ENCODE measurements around the gene CRTC3.

The CRTC3 gene

DNA sequence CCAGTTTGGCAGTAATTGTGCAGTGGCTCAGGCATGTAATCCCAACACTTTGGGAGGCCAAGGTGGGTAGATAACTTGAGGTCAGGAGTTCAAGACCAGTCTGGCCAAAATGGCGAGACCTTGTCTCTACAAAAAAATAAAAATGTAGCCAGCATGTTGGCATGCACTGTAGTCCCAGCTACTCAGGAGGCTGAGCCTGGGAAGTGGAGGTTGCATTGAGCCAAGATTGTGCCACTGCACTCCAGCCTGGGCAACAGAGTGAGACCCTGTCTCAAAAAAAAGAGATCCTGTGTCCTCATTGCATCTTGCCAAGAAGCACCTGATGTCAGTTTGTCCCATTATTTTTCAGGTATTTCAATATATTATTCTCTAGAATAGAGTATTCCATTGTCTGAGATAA lies 61.8 kb downstream of the CRTC3 start:
- DNase-seq (ENCODE audit: extremely low read depth in 1 of 2, low read depth in 1 of 2) = no peak

- no peak for DNase-seq (ENCODE audit: extremely low read depth in 1 of 2, low read depth in 1 of 2)
Observed at GRCh38 chr15:90592131-90592881, 62.6 kb downstream of the CRTC3 start.

GRCh38 chr15:90593499-90594158 lies 63.9 kb downstream of the CRTC3 start:
- no peak for DNase-seq (ENCODE audit: extremely low read depth in 1 of 2, low read depth in 1 of 2)

- peak; percentile 53 to 67 for DNase-seq (ENCODE audit: extremely low read depth in 1 of 2, low read depth in 1 of 2)
Observed at GRCh38 chr15:90594301-90594738, 64.6 kb downstream of the CRTC3 start.

- DNase-seq (ENCODE audit: extremely low read depth in 1 of 2, low read depth in 1 of 2) = no peak
Observed at GRCh38 chr15:90595763-90596155, 66.0 kb downstream of the CRTC3 start.

GRCh38 chr15:90596943-90597342 lies 67.2 kb downstream of the CRTC3 start:
- no peak for DNase-seq (ENCODE audit: extremely low read depth in 1 of 2, low read depth in 1 of 2)

- no peak for DNase-seq (ENCODE audit: extremely low read depth in 1 of 2, low read depth in 1 of 2)
Observed at GRCh38 chr15:90597577-90597976, 67.9 kb downstream of the CRTC3 start.

- DNase-seq (ENCODE audit: extremely low read depth in 1 of 2, low read depth in 1 of 2) = no peak
Observed at GRCh38 chr15:90598031-90598577, 68.4 kb downstream of the CRTC3 start.

- no peak for DNase-seq (ENCODE audit: extremely low read depth in 1 of 2, low read depth in 1 of 2)
Observed at GRCh38 chr15:90598679-90599078, 69.0 kb downstream of the CRTC3 start.

DNA sequence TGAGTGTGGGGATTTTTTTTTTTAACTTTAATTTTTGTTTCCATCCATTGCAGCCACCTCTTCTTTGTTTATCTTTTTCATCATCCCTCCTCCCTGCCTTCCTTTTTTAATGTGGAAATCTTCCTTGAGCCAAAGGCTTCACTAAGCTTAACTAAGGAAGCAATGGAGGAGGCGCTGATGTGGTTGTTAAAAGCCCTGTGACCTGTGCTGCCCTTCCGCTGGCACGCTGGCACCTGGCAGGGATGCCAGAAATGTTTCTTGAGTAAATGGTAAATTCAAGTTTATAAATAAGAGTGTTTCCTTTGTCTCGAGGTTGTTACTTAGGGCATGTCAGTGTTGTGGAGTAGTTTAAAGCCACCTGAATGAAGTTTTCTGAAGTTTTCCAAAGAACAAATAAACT lies 69.4 kb downstream of the CRTC3 start:
- DNase-seq (ENCODE audit: extremely low read depth in 1 of 2, low read depth in 1 of 2) = no peak

DNA sequence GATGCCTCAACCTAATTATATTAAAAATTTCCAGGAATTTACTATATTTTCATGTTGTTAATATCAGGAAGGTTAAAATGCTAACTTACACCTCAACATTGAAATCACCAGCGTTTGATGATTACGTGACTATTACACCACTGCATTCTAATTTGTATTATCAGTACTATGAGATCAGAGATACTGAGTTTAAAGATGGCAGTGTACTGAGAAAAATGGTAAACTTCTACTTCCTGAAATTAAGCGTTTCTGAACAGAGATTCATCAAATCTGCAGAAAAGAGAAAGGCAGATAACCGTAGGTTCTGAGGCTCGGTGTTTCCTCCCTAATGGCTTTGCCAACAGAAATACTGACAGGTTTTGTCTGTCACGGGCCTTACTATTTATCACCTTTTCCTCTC lies 69.9 kb downstream of the CRTC3 start:
- DNase-seq (ENCODE audit: extremely low read depth in 1 of 2, low read depth in 1 of 2) = no peak

DNA sequence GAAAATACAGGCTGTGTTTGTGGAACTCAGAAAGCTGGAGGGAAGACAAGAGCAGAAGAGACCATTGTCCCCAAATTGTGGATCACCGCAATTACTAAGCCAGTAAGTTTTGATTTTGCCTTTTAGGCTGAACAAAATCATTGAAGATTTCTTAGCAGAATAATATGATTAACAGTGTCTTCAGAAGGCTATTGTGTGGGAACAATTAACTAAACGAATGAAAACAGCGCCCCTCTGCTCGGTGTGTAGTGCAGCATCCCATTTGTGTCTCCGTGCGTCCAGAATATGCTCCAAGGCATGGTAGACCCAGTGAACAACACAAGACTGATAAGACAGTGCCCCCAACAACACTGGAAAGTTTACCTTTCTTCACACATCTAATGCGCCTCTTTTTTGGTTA lies 71.2 kb downstream of the CRTC3 start:
- no peak for DNase-seq (ENCODE audit: extremely low read depth in 1 of 2, low read depth in 1 of 2)

DNA sequence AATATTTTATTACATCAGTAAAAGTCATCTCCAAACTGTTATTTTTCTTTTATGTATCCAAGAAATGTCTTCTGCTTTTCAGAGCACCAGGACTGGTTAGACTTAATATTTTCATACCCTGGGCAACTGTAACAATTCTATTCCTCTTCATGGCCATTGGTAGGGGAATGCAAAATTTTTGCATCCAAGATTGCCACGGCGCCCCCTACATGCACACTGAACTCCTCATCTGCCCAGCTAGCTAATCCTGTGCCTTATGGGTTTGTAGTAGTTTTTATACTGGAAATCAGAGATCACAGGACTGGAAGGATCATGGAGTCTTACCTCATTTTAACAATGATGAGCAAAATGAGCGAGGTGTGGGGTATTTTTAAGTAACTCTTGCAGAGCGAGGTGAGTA lies 74.2 kb downstream of the CRTC3 start:
- peak in 1 of 2 donors; percentile 37 for DNase-seq (ENCODE audit: extremely low read depth in 1 of 2, low read depth in 1 of 2)

- DNase-seq (ENCODE audit: extremely low read depth in 1 of 2, low read depth in 1 of 2) = no peak
Observed at GRCh38 chr15:90606641-90607040, 76.9 kb downstream of the CRTC3 start.

GRCh38 chr15:90607361-90607760 lies 77.6 kb downstream of the CRTC3 start:
- no peak for DNase-seq (ENCODE audit: extremely low read depth in 1 of 2, low read depth in 1 of 2)

DNA sequence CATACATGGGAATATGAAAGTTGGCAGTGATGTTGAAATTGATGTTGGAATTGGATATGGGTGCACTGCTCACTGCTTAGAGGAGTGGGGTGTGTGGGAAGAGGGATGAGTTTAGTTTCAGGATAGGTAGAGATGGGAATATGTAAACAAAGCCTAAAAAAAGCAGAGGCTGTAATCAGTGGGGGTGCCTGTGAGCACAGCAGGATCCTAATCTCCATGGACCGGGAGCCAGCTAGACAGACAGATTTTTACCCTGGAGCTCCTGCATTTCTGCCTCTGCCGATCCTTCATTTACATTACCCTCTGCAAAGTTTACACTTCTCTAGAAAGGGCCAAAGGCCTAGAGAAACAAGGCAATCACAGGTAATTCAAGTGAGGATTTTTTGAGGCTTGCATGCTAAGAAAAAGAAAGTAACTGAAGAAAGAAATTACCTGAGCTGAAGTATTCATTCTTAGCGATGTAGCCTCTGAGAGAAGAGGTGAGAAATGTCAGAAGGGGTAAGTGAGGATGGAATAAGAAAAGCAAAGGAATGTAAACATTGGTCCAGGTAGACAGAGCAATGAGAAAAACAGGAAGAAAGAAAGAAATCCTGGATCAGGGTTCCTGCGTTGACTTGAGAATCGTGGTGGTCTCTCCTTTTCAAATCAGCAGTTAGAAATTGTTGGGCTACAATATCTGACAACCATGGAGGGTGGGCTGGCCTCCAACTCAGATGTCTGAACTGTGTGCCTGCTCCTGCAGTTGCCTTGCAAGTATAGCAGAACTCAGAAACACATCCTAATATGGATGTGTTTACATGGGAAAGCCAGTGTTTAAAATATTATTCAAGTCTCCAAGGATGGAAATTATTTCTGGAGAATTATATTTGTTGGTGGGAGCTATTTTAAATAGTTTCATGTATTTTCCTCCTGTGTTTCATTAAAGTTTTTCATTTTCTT lies 79.8 kb downstream of the CRTC3 start:
- DNase-seq (ENCODE audit: extremely low read depth in 1 of 2, low read depth in 1 of 2) = no peak

DNA sequence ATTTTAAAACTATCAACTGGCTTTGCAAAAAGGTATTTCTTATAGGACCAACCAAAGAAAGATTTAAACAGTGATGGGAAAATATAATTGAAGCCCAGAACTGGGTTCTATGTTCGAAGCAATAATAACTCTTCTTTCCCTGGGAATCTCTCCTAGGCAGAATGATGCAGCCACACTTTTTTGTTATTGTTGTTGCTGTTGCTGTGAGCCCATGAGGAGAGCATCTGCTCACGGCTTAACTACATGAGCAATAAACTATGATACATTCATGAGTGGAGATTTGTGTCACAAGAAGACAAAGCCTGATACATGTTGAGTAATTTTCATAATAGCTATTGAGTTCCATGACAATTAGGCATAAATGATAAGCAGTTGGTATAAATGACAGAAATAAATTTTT lies 80.5 kb downstream of the CRTC3 start:
- no peak for DNase-seq (ENCODE audit: extremely low read depth in 1 of 2, low read depth in 1 of 2)

DNA sequence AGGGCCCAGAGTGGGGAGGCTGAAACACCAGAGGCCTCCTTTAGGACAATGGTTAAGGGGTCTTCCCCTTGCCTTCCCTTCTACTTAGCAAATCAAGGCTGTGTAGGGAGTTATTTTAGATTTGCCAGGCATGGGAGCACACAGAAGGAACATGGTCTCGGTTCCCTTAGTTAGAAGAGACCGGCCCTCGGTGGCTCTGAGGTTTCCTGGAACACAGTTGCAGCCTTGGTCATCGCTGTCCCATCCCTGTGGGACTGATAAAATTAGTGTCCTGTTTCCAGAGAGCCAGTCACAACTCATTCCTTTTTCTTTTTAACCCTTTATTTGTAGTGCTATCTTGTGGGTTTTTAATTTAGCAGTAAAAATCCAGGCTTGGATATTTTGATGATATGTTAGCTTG lies 81.4 kb downstream of the CRTC3 start:
- DNase-seq (ENCODE audit: extremely low read depth in 1 of 2, low read depth in 1 of 2) = no peak

DNA sequence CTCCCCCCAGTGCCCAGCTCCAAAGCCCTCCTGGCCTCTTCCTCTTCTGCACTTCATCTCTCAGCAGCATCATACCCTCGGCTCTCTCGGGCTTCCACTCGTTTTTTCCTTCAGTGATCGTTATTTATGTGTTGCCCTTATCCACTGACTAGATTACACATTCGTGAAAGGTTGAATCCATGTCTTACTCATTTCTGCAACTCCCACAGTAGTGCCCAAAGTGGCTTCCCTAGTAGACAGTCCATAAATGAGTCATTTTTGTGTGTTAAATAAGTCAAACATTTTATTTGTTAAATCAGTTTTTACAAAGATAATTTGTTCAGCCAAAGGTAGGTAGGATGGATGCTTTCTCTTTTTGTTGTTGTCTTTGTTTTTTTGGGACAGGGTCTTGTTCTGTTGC lies 87.4 kb downstream of the CRTC3 start:
- DNase-seq (ENCODE audit: extremely low read depth in 1 of 2, low read depth in 1 of 2) = no peak

DNA sequence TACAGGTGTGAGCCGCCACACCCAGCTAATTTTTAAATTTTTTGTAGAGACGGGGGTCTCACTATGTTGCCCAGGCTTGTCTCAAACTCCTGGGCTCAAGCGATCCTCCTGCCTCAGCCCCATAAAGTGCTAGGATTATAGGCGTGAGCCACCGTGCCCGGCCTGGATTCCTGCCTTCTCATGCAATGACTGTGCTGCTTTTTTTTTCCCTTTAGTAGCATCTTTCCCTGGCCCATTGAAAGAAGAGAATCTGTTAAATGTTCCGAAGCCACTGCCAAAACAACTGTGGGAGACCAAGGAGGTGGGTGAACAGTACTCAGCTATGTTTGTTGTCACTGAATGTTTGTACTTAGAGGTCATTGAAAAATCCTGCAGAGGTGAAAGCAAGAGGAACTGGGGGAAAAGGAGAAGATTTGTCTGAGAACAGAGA lies 88.0 kb downstream of the CRTC3 start:
- DNase-seq (ENCODE audit: extremely low read depth in 1 of 2, low read depth in 1 of 2) = no peak
